Activated CD4-positive, alpha-beta T cell treated with anti-CD3 and anti-CD28 coated beads, Interleukin-2, amount 10 ng/mL, durations not matched to agents 24 days and 14 days (primary cell): ENCODE results near the gene SLC12A2. TPM values are rescaled to one million over a fixed set of nuclear protein-coding genes. Genes with fewer than 3 reads are reported as not detected.

Source experiments
- DNase-seq: peaks from one replicate; pipeline ENCODE4 v3.0.0; 2022
- H3K27ac Mint-ChIP-seq: one replicate; pipeline ENCODE4 v1.8.0; 2022; ENCODE audit warnings: mild to moderate bottlenecking, mixed read lengths
- H3K27me3 Mint-ChIP-seq: one replicate; pipeline ENCODE4 v1.8.0; 2022; ENCODE audit warnings: mixed read lengths
- H3K36me3 Mint-ChIP-seq: one replicate; pipeline ENCODE4 v1.8.0; 2022; ENCODE audit warnings: low read depth, mild to moderate bottlenecking, mixed read lengths
- H3K4me1 Mint-ChIP-seq: one replicate; pipeline ENCODE4 v1.8.0; 2021; ENCODE audit warnings: mixed read lengths
- H3K4me3 Mint-ChIP-seq: one replicate; pipeline ENCODE4 v1.8.0; 2022; ENCODE audit warnings: mild to moderate bottlenecking, moderate library complexity, mixed read lengths
- H3K9me3 Mint-ChIP-seq: one replicate; pipeline ENCODE4 v1.8.0; 2021; ENCODE audit warnings: mixed read lengths
- intact Hi-C: fragments of 100-400 bp; cut with micrococcal nuclease; formaldehyde crosslinking; loops from one replicate; pipeline ENCODE4 v1.15.1; 2023
- total RNA-seq: library from RNA; stranded (reverse); gene quantifications from 2 replicates; pipeline ENCODE4 v1.2.3, GENCODE V29; 2022

The SLC12A2 gene
- total RNA-seq, 1 donor from 2014 or later, result 24.4 TPM

GRCh38 chr5:128082551-128083032 lies 974 bp upstream of the SLC12A2 start:
- H3K4me1 Mint-ChIP-seq, result peaks cover 50% of the 10 kb centered on the region
- no peaks in the 10 kb centered on the region for H3K9me3 Mint-ChIP-seq
- no peaks in the 10 kb centered on the region for H3K27me3 Mint-ChIP-seq
- peaks cover 30% of the 10 kb centered on the region for H3K36me3 Mint-ChIP-seq
- intact Hi-C loops, result loop anchor here (1.0 to 10.0 kb wide), 6 partner anchors 175 to 1480 kb away; partner anchors contain the start of genes ISOC1, PHAX and PRRC1
- DNase-seq, result no peak
- H3K27ac Mint-ChIP-seq, result peak overlapping the region; percentile 98
- H3K4me3 Mint-ChIP-seq, result peak overlapping the region; percentile 93

- H3K36me3 Mint-ChIP-seq, result peaks cover 34% of the 10 kb centered on the region
- H3K4me1 Mint-ChIP-seq, result peaks cover 54% of the 10 kb centered on the region
- no peaks in the 10 kb centered on the region for H3K27me3 Mint-ChIP-seq
- no peaks in the 10 kb centered on the region for H3K9me3 Mint-ChIP-seq
- no peak overlapping the region for H3K27ac Mint-ChIP-seq
- intact Hi-C loops, result loop anchor here (1.0 to 10.0 kb wide), 8 partner anchors 117 to 1482 kb away; partner anchors contain the start of genes ISOC1, PHAX and PRRC1
- no peak overlapping the region for H3K4me3 Mint-ChIP-seq
- no peak for DNase-seq
Measured at GRCh38 chr5:128083811-128084227, 253 bp downstream of the SLC12A2 start.

GRCh38 chr5:128084228-128085167 lies 932 bp downstream of the SLC12A2 start:
- no peaks in the 10 kb centered on the region for H3K9me3 Mint-ChIP-seq
- H3K27me3 Mint-ChIP-seq, result no peaks in the 10 kb centered on the region
- peak overlapping the region; percentile 87 for H3K27ac Mint-ChIP-seq
- peaks cover 49% of the 10 kb centered on the region for H3K4me1 Mint-ChIP-seq
- H3K36me3 Mint-ChIP-seq, result peaks cover 34% of the 10 kb centered on the region
- peak overlapping the region; percentile 92 for H3K4me3 Mint-ChIP-seq
- intact Hi-C loops, result loop anchor here (2.0 to 10.0 kb wide), 6 partner anchors 116 to 1482 kb away; partner anchors contain the start of genes ISOC1 and PHAX
- peak; percentile 86 for DNase-seq

- Mint-ChIP-seq H3K27ac (no peak overlapping the region), H3K9me3 (no peaks in the 10 kb centered on the region), H3K4me3 (peak overlapping the region; percentile 92), H3K4me1 (peaks cover 46% of the 10 kb centered on the region), H3K27me3 (no peaks in the 10 kb centered on the region), H3K36me3 (peaks cover 33% of the 10 kb centered on the region)
- DNase-seq, result no peak
- intact Hi-C loops, result loop anchor here (2.0 to 10.0 kb wide), 3 partner anchors 115 to 521 kb away; no protein-coding TSS in a partner anchor
Measured at GRCh38 chr5:128085413-128085812, 1.8 kb downstream of the SLC12A2 start.

- H3K4me3 Mint-ChIP-seq, result no peak overlapping the region
- intact Hi-C loops, result no loop called here
- DNase-seq, result no peak
- peaks cover 41% of the 10 kb centered on the region for H3K36me3 Mint-ChIP-seq
- H3K27me3 Mint-ChIP-seq, result no peaks in the 10 kb centered on the region
- no peak overlapping the region for H3K27ac Mint-ChIP-seq
- peaks cover 33% of the 10 kb centered on the region for H3K4me1 Mint-ChIP-seq
- peaks cover 9% of the 10 kb centered on the region for H3K9me3 Mint-ChIP-seq
Measured at GRCh38 chr5:128091579-128091978, 8.0 kb downstream of the SLC12A2 start.

- H3K36me3 Mint-ChIP-seq, result peaks cover 44% of the 10 kb centered on the region
- peaks cover 12% of the 10 kb centered on the region for H3K9me3 Mint-ChIP-seq
- intact Hi-C loops, result no loop called here
- H3K4me1 Mint-ChIP-seq, result peaks cover 29% of the 10 kb centered on the region
- no peak overlapping the region for H3K4me3 Mint-ChIP-seq
- H3K27ac Mint-ChIP-seq, result no peak overlapping the region
- no peak for DNase-seq
- no peaks in the 10 kb centered on the region for H3K27me3 Mint-ChIP-seq
Measured at GRCh38 chr5:128092144-128092543, 8.6 kb downstream of the SLC12A2 start.

GRCh38 chr5:128093368-128093767 lies 9.8 kb downstream of the SLC12A2 start:
- Mint-ChIP-seq H3K27me3 (no peaks in the 10 kb centered on the region), H3K9me3 (peaks cover 15% of the 10 kb centered on the region), H3K4me3 (no peak overlapping the region), H3K27ac (no peak overlapping the region), H3K4me1 (peaks cover 20% of the 10 kb centered on the region), H3K36me3 (peaks cover 43% of the 10 kb centered on the region)
- no peak for DNase-seq
- intact Hi-C loops, result no loop called here

- intact Hi-C loops, result no loop called here
- Mint-ChIP-seq H3K27ac (no peak overlapping the region), H3K36me3 (peaks cover 40% of the 10 kb centered on the region), H3K27me3 (no peaks in the 10 kb centered on the region), H3K4me1 (peaks cover 11% of the 10 kb centered on the region), H3K9me3 (peaks cover 13% of the 10 kb centered on the region), H3K4me3 (no peak overlapping the region)
- DNase-seq, result no peak
Measured at GRCh38 chr5:128097224-128097623, 13.7 kb downstream of the SLC12A2 start.

- H3K4me1 Mint-ChIP-seq, result peaks cover 8% of the 10 kb centered on the region
- H3K27ac Mint-ChIP-seq, result no peak overlapping the region
- peaks cover 38% of the 10 kb centered on the region for H3K36me3 Mint-ChIP-seq
- H3K9me3 Mint-ChIP-seq, result peaks cover 13% of the 10 kb centered on the region
- intact Hi-C loops, result no loop called here
- H3K27me3 Mint-ChIP-seq, result no peaks in the 10 kb centered on the region
- no peak overlapping the region for H3K4me3 Mint-ChIP-seq
- DNase-seq, result no peak
Measured at GRCh38 chr5:128097781-128098180, 14.2 kb downstream of the SLC12A2 start.

- intact Hi-C loops, result no loop called here
- Mint-ChIP-seq H3K4me1 (peaks cover 3% of the 10 kb centered on the region), H3K27me3 (no peaks in the 10 kb centered on the region), H3K4me3 (no peak overlapping the region), H3K9me3 (peaks cover 11% of the 10 kb centered on the region), H3K27ac (no peak overlapping the region), H3K36me3 (peaks cover 33% of the 10 kb centered on the region)
- no peak for DNase-seq
Measured at GRCh38 chr5:128099944-128100343, 16.4 kb downstream of the SLC12A2 start.

- Mint-ChIP-seq H3K9me3 (peaks cover 10% of the 10 kb centered on the region), H3K27me3 (no peaks in the 10 kb centered on the region), H3K36me3 (peaks cover 27% of the 10 kb centered on the region), H3K27ac (no peak overlapping the region), H3K4me1 (peaks cover 3% of the 10 kb centered on the region), H3K4me3 (no peak overlapping the region)
- intact Hi-C loops, result no loop called here
- DNase-seq, result no peak
Measured at GRCh38 chr5:128100860-128101557, 17.4 kb downstream of the SLC12A2 start.

- DNase-seq, result no peak
- intact Hi-C loops, result no loop called here
Measured at GRCh38 chr5:128101676-128102075, 18.1 kb downstream of the SLC12A2 start.

GRCh38 chr5:128105203-128105602 lies 21.6 kb downstream of the SLC12A2 start:
- H3K27me3 Mint-ChIP-seq, result no peaks in the 10 kb centered on the region
- no peaks in the 10 kb centered on the region for H3K9me3 Mint-ChIP-seq
- no peak for DNase-seq
- no peak overlapping the region for H3K27ac Mint-ChIP-seq
- no peak overlapping the region for H3K4me3 Mint-ChIP-seq
- intact Hi-C loops, result no loop called here
- peaks cover 12% of the 10 kb centered on the region for H3K36me3 Mint-ChIP-seq
- peaks cover 4% of the 10 kb centered on the region for H3K4me1 Mint-ChIP-seq

More at GRCh38 chr5:128101676-128102075, 18.1 kb downstream of the SLC12A2 start:
- Mint-ChIP-seq H3K9me3 (peaks cover 8% of the 10 kb centered on the region), H3K27ac (no peak overlapping the region), H3K4me3 (no peak overlapping the region), H3K27me3 (no peaks in the 10 kb centered on the region), H3K36me3 (peaks cover 25% of the 10 kb centered on the region), H3K4me1 (peaks cover 3% of the 10 kb centered on the region)
